Measurements from ENCODE around the gene DPEP2.
A peak's percentile ranks its signal among the peaks of the same experiment; 100 is the strongest.

The DPEP2 gene

DNA sequence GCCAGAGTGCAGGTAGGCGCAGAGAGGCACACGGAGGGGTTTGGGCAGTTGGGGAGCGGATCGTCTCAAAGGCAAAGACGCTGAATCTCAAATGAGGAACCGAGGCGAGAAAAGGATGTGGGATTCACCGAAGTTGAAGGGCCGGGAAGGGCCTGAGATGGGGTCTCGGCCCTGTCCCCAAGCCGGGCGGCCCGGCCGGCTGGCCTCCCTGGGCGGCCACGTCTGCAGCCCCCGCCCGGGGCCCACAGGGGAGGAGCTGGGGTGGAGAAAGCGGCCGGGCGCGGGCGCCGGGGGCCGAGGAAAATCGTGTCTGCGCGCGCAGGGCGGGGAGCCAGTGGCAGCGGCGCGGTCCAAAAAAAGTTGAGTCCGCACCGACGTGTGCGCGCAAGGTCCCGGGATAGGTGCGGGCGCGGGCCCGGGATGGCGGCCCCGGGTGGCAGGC, 31.3 kb downstream of the DPEP2 start:
- H3K4me1 ChIP-seq (ENCODE audit: control insufficient read depth, insufficient read depth, low read length): peaks cover 26% of the 10 kb centered on the region
- H3K27me3 ChIP-seq (ENCODE audit: control insufficient read depth, insufficient read depth, low read length): peaks cover 8% of the 10 kb centered on the region
- peak overlapping the region; percentile 63 for H3K4me3 ChIP-seq (ENCODE audit: low read length)
- no peaks in the 10 kb centered on the region for H3K9me3 ChIP-seq (ENCODE audit: control insufficient read depth, low read length)
- no peaks in the 10 kb centered on the region for H3K36me3 ChIP-seq (ENCODE audit: control insufficient read depth, insufficient read depth, low read length)
- H3K9ac ChIP-seq (ENCODE audit: low read length): peak overlapping the region; percentile 84

DNA sequence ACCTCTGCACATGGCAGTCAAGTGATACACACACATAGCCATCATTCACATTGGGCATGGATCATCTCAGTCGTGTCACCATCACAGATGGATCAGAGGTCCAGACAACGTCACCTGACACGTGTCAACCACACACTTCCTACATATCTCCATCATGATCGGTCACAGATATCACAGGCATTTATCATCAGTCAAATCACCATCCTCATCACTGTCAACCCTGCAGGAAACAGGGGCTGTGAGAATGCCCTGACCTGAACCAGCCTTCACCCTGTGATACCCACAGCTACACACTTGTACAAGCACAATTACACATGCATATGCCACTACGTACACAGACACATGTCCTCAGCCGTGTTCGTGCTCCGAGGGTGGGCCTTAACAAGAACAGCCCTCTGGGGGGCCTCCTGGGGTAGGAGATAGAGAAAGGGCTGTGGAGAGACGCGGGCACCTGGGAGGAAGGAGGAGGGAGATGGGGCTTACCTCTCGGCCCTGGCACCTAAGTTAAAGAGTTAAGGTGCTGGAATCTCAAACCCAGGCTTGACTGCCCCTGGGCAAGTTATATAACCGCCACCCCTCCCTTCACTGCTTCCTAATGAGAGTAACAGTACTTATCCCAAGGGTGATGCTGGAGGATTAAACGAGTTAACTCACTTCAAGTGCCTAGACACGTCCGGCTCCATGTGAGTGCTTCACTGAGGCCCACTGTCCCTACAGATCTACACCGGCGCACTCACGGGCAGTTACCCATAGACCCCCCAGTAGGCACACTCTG, 31.9 kb downstream of the DPEP2 start:
- H3K9ac ChIP-seq (ENCODE audit: low read length): peak overlapping the region; percentile 84
- peak overlapping the region; percentile 63 for H3K4me3 ChIP-seq (ENCODE audit: low read length)
- peaks cover 8% of the 10 kb centered on the region for H3K27me3 ChIP-seq (ENCODE audit: control insufficient read depth, insufficient read depth, low read length)
- no peaks in the 10 kb centered on the region for H3K9me3 ChIP-seq (ENCODE audit: control insufficient read depth, low read length)
- H3K36me3 ChIP-seq (ENCODE audit: control insufficient read depth, insufficient read depth, low read length): no peaks in the 10 kb centered on the region
- peaks cover 26% of the 10 kb centered on the region for H3K4me1 ChIP-seq (ENCODE audit: control insufficient read depth, insufficient read depth, low read length)

DNA sequence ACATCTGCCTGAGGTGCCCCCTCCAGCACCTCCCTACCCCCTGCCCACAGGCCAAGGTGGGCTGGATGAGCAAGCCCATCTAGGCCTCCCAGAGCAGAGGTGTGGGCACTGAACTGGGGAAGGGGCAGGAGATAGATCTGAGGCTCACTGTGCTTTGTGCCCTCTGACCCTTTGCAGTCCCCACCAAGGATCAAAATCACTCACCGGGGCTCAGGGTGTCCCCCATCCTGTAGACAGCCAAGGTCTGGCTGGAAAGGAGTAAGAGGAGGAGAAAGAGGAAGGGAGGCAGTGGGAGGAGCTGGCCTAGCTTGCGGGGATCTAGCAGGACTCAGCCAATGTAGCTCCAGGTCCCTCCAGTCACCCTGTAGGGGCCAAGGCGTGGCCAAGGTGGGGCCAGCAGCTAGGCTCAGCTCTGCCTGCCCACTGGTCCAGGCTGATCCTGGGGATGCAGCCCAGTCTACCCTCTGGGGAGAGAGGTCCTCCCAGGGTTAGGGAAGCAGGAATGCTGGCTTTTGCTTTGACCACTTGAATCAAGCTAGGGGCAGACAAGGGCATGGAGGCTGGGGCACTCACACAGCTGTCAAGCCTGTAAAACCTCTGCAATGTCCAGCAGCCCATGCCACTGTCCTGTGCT, 32.6 kb downstream of the DPEP2 start:
- Histone ChIP-seq H3K36me3 (ENCODE audit: control insufficient read depth, insufficient read depth, low read length) (no peaks in the 10 kb centered on the region), H3K4me1 (ENCODE audit: control insufficient read depth, insufficient read depth, low read length) (peaks cover 33% of the 10 kb centered on the region), H3K9ac (ENCODE audit: low read length) (peak overlapping the region; percentile 84), H3K4me3 (ENCODE audit: low read length) (peak overlapping the region; percentile 63), H3K9me3 (ENCODE audit: control insufficient read depth, low read length) (no peaks in the 10 kb centered on the region), H3K27me3 (ENCODE audit: control insufficient read depth, insufficient read depth, low read length) (peaks cover 8% of the 10 kb centered on the region)

GRCh38 chr16:67965668-67966548, 33.4 kb downstream of the DPEP2 start:
- no peak overlapping the region for H3K9ac ChIP-seq (ENCODE audit: low read length)
- peaks cover 38% of the 10 kb centered on the region for H3K4me1 ChIP-seq (ENCODE audit: control insufficient read depth, insufficient read depth, low read length)
- peaks cover 8% of the 10 kb centered on the region for H3K27me3 ChIP-seq (ENCODE audit: control insufficient read depth, insufficient read depth, low read length)
- H3K36me3 ChIP-seq (ENCODE audit: control insufficient read depth, insufficient read depth, low read length): no peaks in the 10 kb centered on the region
- no peaks in the 10 kb centered on the region for H3K9me3 ChIP-seq (ENCODE audit: control insufficient read depth, low read length)
- H3K4me3 ChIP-seq (ENCODE audit: low read length): no peak overlapping the region

DNA sequence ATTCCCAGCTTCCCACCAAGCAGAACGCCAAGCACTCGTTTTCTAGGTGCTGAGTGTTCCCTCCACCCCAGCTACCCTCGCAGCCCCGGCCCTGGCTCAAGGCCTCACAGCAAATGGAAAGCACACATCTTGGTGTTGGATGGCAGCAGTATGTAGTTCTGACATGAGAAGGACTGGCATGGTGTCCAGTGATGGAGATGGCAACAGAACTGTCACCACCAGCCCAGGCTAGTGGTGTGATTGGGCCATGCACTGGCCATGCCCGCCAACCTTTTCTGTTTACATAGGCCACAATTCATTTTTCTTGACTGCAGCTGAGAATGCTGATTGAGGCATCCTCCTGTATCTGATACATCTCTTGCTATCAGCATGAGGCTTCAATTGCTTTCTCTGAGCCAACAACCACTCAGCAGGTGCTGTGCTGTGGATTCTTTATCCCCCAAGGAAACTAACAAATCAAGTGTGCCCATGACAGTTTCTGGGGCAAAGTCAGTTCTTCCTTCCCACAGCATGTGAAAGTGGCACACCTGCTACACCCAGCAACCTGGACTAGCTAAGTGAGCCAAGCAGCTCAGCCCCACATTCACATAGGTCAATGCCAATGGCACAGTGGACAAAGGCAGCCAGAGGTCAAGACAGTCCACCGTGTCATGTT, 34.7 kb downstream of the DPEP2 start:
- H3K4me3 ChIP-seq (ENCODE audit: low read length): no peak overlapping the region
- peaks cover 44% of the 10 kb centered on the region for H3K4me1 ChIP-seq (ENCODE audit: control insufficient read depth, insufficient read depth, low read length)

GRCh38 chr16:67963662-67964321, 35.5 kb downstream of the DPEP2 start:
- Histone ChIP-seq H3K9ac (ENCODE audit: low read length) (no peak overlapping the region), H3K4me1 (ENCODE audit: control insufficient read depth, insufficient read depth, low read length) (peaks cover 44% of the 10 kb centered on the region), H3K27me3 (ENCODE audit: control insufficient read depth, insufficient read depth, low read length) (peaks cover 8% of the 10 kb centered on the region), H3K4me3 (ENCODE audit: low read length) (no peak overlapping the region), H3K9me3 (ENCODE audit: control insufficient read depth, low read length) (no peaks in the 10 kb centered on the region), H3K36me3 (ENCODE audit: control insufficient read depth, insufficient read depth, low read length) (no peaks in the 10 kb centered on the region)

More for the DNA sequence above, 34.7 kb downstream of the DPEP2 start:
- Histone ChIP-seq H3K9ac (ENCODE audit: low read length) (no peak overlapping the region), H3K36me3 (ENCODE audit: control insufficient read depth, insufficient read depth, low read length) (no peaks in the 10 kb centered on the region), H3K9me3 (ENCODE audit: control insufficient read depth, low read length) (no peaks in the 10 kb centered on the region), H3K27me3 (ENCODE audit: control insufficient read depth, insufficient read depth, low read length) (peaks cover 8% of the 10 kb centered on the region)

- Histone ChIP-seq H3K4me1 (ENCODE audit: control insufficient read depth, insufficient read depth, low read length) (peaks cover 44% of the 10 kb centered on the region), H3K9ac (ENCODE audit: low read length) (no peak overlapping the region), H3K27me3 (ENCODE audit: control insufficient read depth, insufficient read depth, low read length) (peaks cover 8% of the 10 kb centered on the region), H3K9me3 (ENCODE audit: control insufficient read depth, low read length) (no peaks in the 10 kb centered on the region), H3K36me3 (ENCODE audit: control insufficient read depth, insufficient read depth, low read length) (no peaks in the 10 kb centered on the region), H3K4me3 (ENCODE audit: low read length) (no peak overlapping the region)
Measured at GRCh38 chr16:67963292-67963661, 36.0 kb downstream of the DPEP2 start.

DNA sequence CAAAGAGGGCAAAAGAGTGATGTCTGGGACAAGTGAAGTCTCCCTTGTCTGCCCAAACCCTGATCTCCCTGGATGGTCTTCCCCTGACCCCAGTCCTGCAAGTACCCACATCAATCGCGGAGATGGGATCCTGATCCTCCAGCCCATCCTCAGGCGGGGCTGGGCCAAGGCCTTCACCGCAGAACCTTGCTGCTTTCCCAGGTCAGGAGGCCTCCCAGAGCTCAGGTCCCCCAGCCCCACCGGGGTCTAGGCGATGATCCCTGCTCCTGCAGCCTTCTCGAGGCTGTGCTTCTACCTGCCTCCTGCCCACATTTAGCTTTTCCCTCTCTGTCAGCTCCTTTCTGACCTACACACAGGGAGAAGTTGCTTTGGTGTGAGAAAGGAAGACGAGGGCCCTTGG, 37.1 kb downstream of the DPEP2 start:
- Histone ChIP-seq H3K36me3 (ENCODE audit: control insufficient read depth, insufficient read depth, low read length) (no peaks in the 10 kb centered on the region), H3K4me3 (ENCODE audit: low read length) (no peak overlapping the region), H3K9me3 (ENCODE audit: control insufficient read depth, low read length) (no peaks in the 10 kb centered on the region), H3K27me3 (ENCODE audit: control insufficient read depth, insufficient read depth, low read length) (no peaks in the 10 kb centered on the region), H3K4me1 (ENCODE audit: control insufficient read depth, insufficient read depth, low read length) (peaks cover 36% of the 10 kb centered on the region), H3K9ac (ENCODE audit: low read length) (no peak overlapping the region)

GRCh38 chr16:67961551-67961957, 37.7 kb downstream of the DPEP2 start:
- Histone ChIP-seq H3K36me3 (ENCODE audit: control insufficient read depth, insufficient read depth, low read length) (no peaks in the 10 kb centered on the region), H3K9ac (ENCODE audit: low read length) (no peak overlapping the region), H3K4me1 (ENCODE audit: control insufficient read depth, insufficient read depth, low read length) (peaks cover 33% of the 10 kb centered on the region), H3K9me3 (ENCODE audit: control insufficient read depth, low read length) (no peaks in the 10 kb centered on the region), H3K4me3 (ENCODE audit: low read length) (no peak overlapping the region), H3K27me3 (ENCODE audit: control insufficient read depth, insufficient read depth, low read length) (no peaks in the 10 kb centered on the region)

GRCh38 chr16:67959536-67960329, 39.6 kb downstream of the DPEP2 start:
- H3K4me1 ChIP-seq (ENCODE audit: control insufficient read depth, insufficient read depth, low read length): peaks cover 23% of the 10 kb centered on the region
- H3K9me3 ChIP-seq (ENCODE audit: control insufficient read depth, low read length): no peaks in the 10 kb centered on the region
- no peak overlapping the region for H3K9ac ChIP-seq (ENCODE audit: low read length)
- H3K36me3 ChIP-seq (ENCODE audit: control insufficient read depth, insufficient read depth, low read length): no peaks in the 10 kb centered on the region
- no peak overlapping the region for H3K4me3 ChIP-seq (ENCODE audit: low read length)
- H3K27me3 ChIP-seq (ENCODE audit: control insufficient read depth, insufficient read depth, low read length): no peaks in the 10 kb centered on the region

GRCh38 chr16:67957622-67958021, 41.7 kb downstream of the DPEP2 start:
- no peaks in the 10 kb centered on the region for H3K27me3 ChIP-seq (ENCODE audit: control insufficient read depth, insufficient read depth, low read length)
- H3K9ac ChIP-seq (ENCODE audit: low read length): no peak overlapping the region
- no peaks in the 10 kb centered on the region for H3K9me3 ChIP-seq (ENCODE audit: control insufficient read depth, low read length)
- no peak overlapping the region for H3K4me3 ChIP-seq (ENCODE audit: low read length)
- H3K36me3 ChIP-seq (ENCODE audit: control insufficient read depth, insufficient read depth, low read length): no peaks in the 10 kb centered on the region
- H3K4me1 ChIP-seq (ENCODE audit: control insufficient read depth, insufficient read depth, low read length): peaks cover 17% of the 10 kb centered on the region
